GM18498 (cell line): ENCODE data around the gene ACOT4.
"Not testable (repeated sequence)": the region's sequence is repeated elsewhere in the genome, so short reads cannot be mapped to it uniquely, and the experiment has no call there.

ENCODE experiments used
- ATAC-seq: cut with Tn5 transposase; IDR thresholded peaks from one replicate; pipeline ENCODE4 v1.9.1; 2021; ENCODE audit warnings: mild to moderate bottlenecking, moderate library complexity; ENCODE audit not compliant: unreplicated experiment

ACOT4 gene

GRCh38 chr14:73630009-73630780 is 38.5 kb downstream of the ACOT4 start:
- ATAC-seq: no peak

- ATAC-seq: peak; percentile 71
Measured at GRCh38 chr14:73633116-73634010, 41.7 kb downstream of the ACOT4 start.

DNA sequence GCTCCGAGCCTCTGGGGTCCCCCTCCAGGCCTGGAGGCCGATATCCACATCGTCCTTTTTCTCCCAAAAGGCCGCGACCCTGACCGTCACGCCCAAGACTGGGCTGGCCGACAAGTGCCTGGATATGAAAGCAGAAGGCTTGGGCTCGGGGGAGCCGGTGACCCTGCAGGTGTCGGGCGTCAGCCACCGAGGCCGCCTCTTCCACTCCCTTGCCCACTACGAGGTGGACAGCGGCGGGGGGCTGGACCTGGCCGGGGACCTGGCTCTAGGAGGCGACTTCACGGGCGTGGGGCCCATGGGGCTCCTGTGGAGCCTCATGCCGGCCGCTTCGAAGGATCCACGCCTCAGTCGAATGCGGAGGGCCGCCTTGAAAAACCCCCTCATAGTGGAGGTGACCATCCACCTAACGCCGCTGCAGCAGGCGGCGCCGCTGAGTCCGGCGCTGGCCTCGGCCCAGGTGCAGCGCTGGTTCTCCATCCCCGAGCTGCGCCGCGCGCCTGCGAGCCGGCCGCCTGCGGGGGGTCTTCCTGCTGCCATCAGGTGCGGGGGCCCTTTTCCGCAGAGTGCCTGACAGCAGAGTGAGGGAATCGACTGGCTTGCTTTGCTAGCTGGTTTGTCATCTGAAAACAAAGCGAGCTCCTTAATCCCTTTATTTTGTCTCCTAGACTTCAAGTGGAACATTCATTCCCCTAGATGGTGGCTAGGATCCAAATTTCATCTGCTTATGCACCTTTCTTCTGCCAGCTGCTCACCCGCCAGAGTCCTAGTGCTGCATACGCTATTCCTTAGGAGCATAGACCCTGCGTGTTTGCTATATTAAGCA is 42.5 kb downstream of the ACOT4 start:
- peak; percentile 33 for ATAC-seq

- not testable (repeated sequence) for ATAC-seq
Measured at GRCh38 chr14:73636355-73636754, 44.7 kb downstream of the ACOT4 start.

- ATAC-seq: no peak
Measured at GRCh38 chr14:73637830-73638229, 46.2 kb downstream of the ACOT4 start.

- no peak for ATAC-seq
Measured at GRCh38 chr14:73640796-73641365, 49.2 kb downstream of the ACOT4 start.

- peak; percentile 98 for ATAC-seq
Measured at GRCh38 chr14:73644531-73645247, 53.0 kb downstream of the ACOT4 start, which contains the start of gene DNAL1. Gene DNAL1 (plus strand): TSS chr14:73644986. CDS start chr14:73645040, 54 bp downstream.

DNA sequence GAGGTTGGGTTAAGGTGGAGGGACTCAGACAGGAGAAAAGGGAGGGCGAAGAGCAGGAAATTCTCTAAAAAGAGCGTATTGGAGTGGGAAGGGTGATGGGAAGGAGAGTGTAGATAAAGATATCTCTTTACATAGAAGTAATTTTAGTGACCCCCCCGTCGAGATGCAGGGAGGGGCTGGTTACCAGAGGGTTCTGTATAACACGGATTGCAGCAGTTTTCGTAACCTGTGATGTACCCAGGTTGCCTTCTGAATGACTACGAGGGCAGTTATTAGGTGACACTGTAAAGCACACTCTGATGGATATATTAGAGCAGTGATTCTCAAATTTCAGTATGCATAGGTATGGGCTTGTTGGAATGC is 53.6 kb downstream of the ACOT4 start:
- no peak for ATAC-seq
